ENCODE data around the gene IQCE.
A peak's percentile ranks its signal among the peaks of the same experiment; 100 is the strongest.
"Not testable (repeated sequence)": the region's sequence is repeated elsewhere in the genome, so short reads cannot be mapped to it uniquely, and the experiment has no call there.

Gene IQCE

GRCh38 chr7:2555121-2556052, 3.4 kb upstream of the IQCE start, which contains the start of gene BRAT1:
BRAT1 (minus strand) TSS chr7:2555524; CDS start chr7:2554431, 1,093 bp downstream.
- peak; percentile 93 to 94 for DNase-seq

GRCh38 chr7:2559283-2559950, 638 bp downstream of the IQCE start:
- no peak for DNase-seq

- not testable (repeated sequence) for DNase-seq
Measured at GRCh38 chr7:2563955-2564354, 5.2 kb downstream of the IQCE start.

- DNase-seq, result no peak
Measured at GRCh38 chr7:2564970-2565540, 6.3 kb downstream of the IQCE start.

GRCh38 chr7:2566348-2566889, 7.6 kb downstream of the IQCE start:
- no peak for DNase-seq

GRCh38 chr7:2566890-2567678, 8.3 kb downstream of the IQCE start:
- peak in 1 of 2 donors; percentile 38 for DNase-seq

- DNase-seq, result peak in 1 of 2 donors; percentile 23
Measured at GRCh38 chr7:2567679-2568278, 9.0 kb downstream of the IQCE start.

- DNase-seq, result no peak
Measured at GRCh38 chr7:2568521-2569223, 9.9 kb downstream of the IQCE start.

- no peak for DNase-seq
Measured at GRCh38 chr7:2569421-2569820, 10.6 kb downstream of the IQCE start.

GRCh38 chr7:2570021-2570420, 11.2 kb downstream of the IQCE start:
- DNase-seq, result no peak

- DNase-seq, result no peak
Measured at GRCh38 chr7:2571409-2571808, 12.6 kb downstream of the IQCE start.

GRCh38 chr7:2572101-2572842, 13.5 kb downstream of the IQCE start:
- no peak for DNase-seq

- DNase-seq, result no peak
Measured at GRCh38 chr7:2573761-2574160, 15.0 kb downstream of the IQCE start.

GRCh38 chr7:2575046-2575732, 16.4 kb downstream of the IQCE start:
- no peak for DNase-seq

- DNase-seq, result no peak
Measured at GRCh38 chr7:2575733-2576340, 17.1 kb downstream of the IQCE start.

GRCh38 chr7:2576742-2577491, 18.1 kb downstream of the IQCE start:
- no peak for DNase-seq

- no peak for DNase-seq
Measured at GRCh38 chr7:2577914-2578680, 19.3 kb downstream of the IQCE start.

- DNase-seq, result no peak
Measured at GRCh38 chr7:2580636-2581035, 21.9 kb downstream of the IQCE start.
